ENCODE measurements around the gene WDR1. TPM values are rescaled to one million over a fixed set of nuclear protein-coding genes. Genes with fewer than 3 reads are reported as not detected.

The WDR1 gene
- total RNA-seq, 1 experiment from 2014 or later: 367 TPM

DNA sequence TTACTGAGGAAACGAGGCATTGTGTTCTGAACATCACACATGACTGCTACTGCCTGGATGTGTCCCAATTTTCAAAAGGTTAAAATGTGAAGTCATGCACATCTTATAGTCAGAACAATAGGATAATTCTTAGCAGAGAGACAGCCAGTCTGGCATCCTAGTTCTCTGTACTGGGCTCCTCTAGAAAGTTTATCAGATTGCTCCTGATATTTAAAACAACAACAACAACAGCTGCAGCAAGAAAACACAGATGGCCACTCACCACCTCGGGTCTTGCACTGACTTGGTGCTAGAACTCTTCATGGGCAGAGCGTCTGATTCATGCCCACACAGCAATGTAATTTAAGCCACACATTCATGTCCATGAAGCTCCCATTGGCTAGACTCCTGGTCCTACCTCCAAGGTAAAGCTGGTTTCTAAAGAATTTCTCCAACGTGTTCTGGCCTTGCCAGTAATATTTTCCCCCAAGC, 62.0 kb downstream of the WDR1 start:
- TF ChIP-seq CTCF (conservative IDR thresholded peaks at IDR 0.05): no peak
- Histone ChIP-seq H3K79me1 (ENCODE audit: insufficient read depth, low read depth, low read length, poor library complexity, severe bottlenecking) (no peaks in the 10 kb centered on the region), H2BK20ac (ENCODE audit: low read depth, low read length, poor library complexity, severe bottlenecking) (no peak overlapping the region), H3K9me3 (ENCODE audit: control insufficient read depth, low read depth, low read length) (no peaks in the 10 kb centered on the region), H3K14ac (ENCODE audit: insufficient read depth, low read length) (no peak overlapping the region), H3K79me2 (ENCODE audit: insufficient read depth, low read length) (no peaks in the 10 kb centered on the region), H3K4me2 (ENCODE audit: insufficient read depth, insufficient read length, low read length) (no peak overlapping the region), H2BK15ac (ENCODE audit: low read depth, low read length) (no peak overlapping the region), H3K27ac (ENCODE audit: insufficient read length, low read depth, low read length) (no peak overlapping the region), H3K4me1 (ENCODE audit: insufficient read depth, low read length) (peaks cover 2% of the 10 kb centered on the region; the same call in 1 of the 2 replicates), H4K8ac (replicated peaks; ENCODE audit: insufficient read length, low read depth, low read length) (no peak overlapping the region), H2AK5ac (ENCODE audit: insufficient read length, low read length) (no peak overlapping the region), H2BK120ac (ENCODE audit: low read depth, low read length, poor library complexity, severe bottlenecking) (no peak overlapping the region), H2AFZ (ENCODE audit: low read length) (no peak overlapping the region), H4K91ac (ENCODE audit: insufficient read length, low read depth, low read length) (no peak overlapping the region), H4K5ac (ENCODE audit: insufficient read length, low read depth, low read length) (no peak overlapping the region), H2BK12ac (ENCODE audit: insufficient read length, low read depth, low read length) (no peak overlapping the region), H3K9ac (ENCODE audit: extremely low read depth, insufficient read length, low read length) (no peak overlapping the region), H3K4ac (ENCODE audit: low read depth, low read length) (no peak overlapping the region), H3K23ac (ENCODE audit: insufficient read length, low read depth, low read length) (no peak overlapping the region), H3K18ac (ENCODE audit: insufficient read length, low read depth, low read length) (no peak overlapping the region), H3K27me3 (ENCODE audit: insufficient read depth, low read length) (no peaks in the 10 kb centered on the region), H4K20me1 (ENCODE audit: control insufficient read depth, insufficient read depth, insufficient read length) (no peaks in the 10 kb centered on the region), H2BK5ac (ENCODE audit: insufficient read length, low read length) (no peak overlapping the region), H3T11ph (ENCODE audit: low read length) (no peak overlapping the region), H3K56ac (ENCODE audit: insufficient read length, low read depth, low read length) (no peak overlapping the region), H3K23me2 (ENCODE audit: insufficient read length, low read depth, low read length, poor library complexity, severe bottlenecking) (no peaks in the 10 kb centered on the region)
- no peak for DNase-seq
- Mint-ChIP-seq H3K9me3 (peaks cover 0 to 3% of the 10 kb centered on the region in 2 experiments; a peak in 3 of 5 replicates), H3K27ac (no peak overlapping the region), H3K36me3 (ENCODE audit: insufficient read depth in 1 of 3, low read depth in 3 of 3) (peaks cover 0 to 1% (median 0%) of the 10 kb centered on the region in 3 experiments; a peak in 1 of 7 replicates), H3K27me3 (ENCODE audit: low read depth) (peaks cover 4% of the 10 kb centered on the region), H3K4me3 (no peak overlapping the region), H3K4me1 (peaks cover 21 to 24% of the 10 kb centered on the region in 2 experiments)
- WGBS (ENCODE audit: extremely low coverage, insufficient read length, low lambda C conversion rate): no CpG with 5 or more reads among the region's 4 CpGs

All from H9 (cell line).